IPS DF 19.7 (cell line): ENCODE data around the gene HTR3C.

Source experiments
- DNase-seq: peaks from one replicate; pipeline ENCODE4 v3.0.0-alpha.2; 2013; ENCODE audit warnings: low read depth, low spot score

HTR3C gene

GRCh38 chr3:184092199-184092598, 39.4 kb downstream of the HTR3C start:
- DNase-seq = no peak

GRCh38 chr3:184096811-184097383, 44.0 kb downstream of the HTR3C start, which contains the start of gene HTR3E:
Gene HTR3E (plus strand): TSS chr3:184097064. CDS start chr3:184097530, 466 bp downstream.
- DNase-seq = no peak

GRCh38 chr3:184097556-184097955, 44.7 kb downstream of the HTR3C start:
- DNase-seq = no peak

DNA sequence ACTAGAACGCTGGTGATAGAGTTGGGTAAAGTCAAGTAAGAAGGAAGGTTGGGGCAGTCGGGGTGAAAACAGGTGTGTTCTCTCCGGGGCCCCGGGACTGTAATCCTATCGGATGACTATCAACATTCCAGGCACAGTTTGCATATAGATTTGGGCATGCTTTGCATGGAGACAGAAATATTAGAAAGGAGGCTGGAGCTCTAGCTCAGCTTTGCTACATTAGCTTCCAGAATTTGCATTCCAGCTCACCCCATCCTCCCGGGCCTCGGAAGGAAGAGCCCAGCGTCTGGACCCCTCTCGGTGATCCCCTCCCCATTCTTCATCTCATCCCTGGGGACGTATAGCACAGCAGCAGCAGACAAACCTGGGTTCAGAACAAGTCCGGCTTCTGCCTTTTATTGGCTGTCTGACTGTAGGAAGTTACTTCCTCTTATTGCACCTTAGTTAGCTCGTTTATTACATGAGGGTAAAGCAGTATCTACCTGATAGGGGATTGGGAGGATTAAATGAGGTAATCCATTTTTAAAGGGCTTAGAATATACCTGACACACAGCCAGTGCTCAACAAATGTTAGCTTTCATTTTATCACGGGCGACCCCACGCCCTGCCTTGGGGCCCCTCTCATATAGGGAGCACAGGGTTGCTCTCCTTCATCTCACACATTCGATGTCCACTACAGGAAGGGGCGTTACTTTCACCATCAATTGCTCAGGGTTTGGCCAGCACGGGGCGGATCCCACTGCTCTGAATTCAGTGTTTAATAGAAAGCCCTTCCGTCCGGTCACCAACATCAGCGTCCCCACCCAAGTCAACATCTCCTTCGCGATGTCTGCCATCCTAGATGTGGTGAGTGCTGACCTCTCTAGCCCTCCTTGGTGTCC, 47.2 kb downstream of the HTR3C start:
- DNase-seq = no peak
